Mesendoderm (in vitro differentiated cells): ENCODE data around the gene RCOR2.
"Not testable (repeated sequence)": the region's sequence is repeated elsewhere in the genome, so short reads cannot be mapped to it uniquely, and the experiment has no call there.

ENCODE experiments used
- DNase-seq: peaks from one replicate; pipeline ENCODE4 v3.0.0; 2013
- H2AK5ac ChIP-seq: 2 replicates; pipeline ENCODE4 v1.6.1; 2013; ENCODE audit warnings: low read length, inconsistent platforms
- H2BK120ac ChIP-seq: 2 replicates; pipeline ENCODE4 v1.6.1; 2013; ENCODE audit warnings: low read depth, mild to moderate bottlenecking, low read length, moderate library complexity, mixed read lengths
- H2BK15ac ChIP-seq: replicated peaks from 2 replicates; pipeline ENCODE4 v1.6.1; 2013; ENCODE audit warnings: low read depth, mild to moderate bottlenecking, moderate library complexity
- H2BK5ac ChIP-seq: 2 replicates; pipeline ENCODE4 v1.6.1; 2013; ENCODE audit warnings: low read length, inconsistent platforms
- H3K18ac ChIP-seq: 2 replicates; pipeline ENCODE4 v1.6.1; 2013; ENCODE audit warnings: mild to moderate bottlenecking, low read length, mixed read lengths
- H3K23ac ChIP-seq: one replicate; pipeline ENCODE4 v1.6.1; 2013; ENCODE audit warnings: low read length
- H3K27ac ChIP-seq: 2 replicates; pipeline ENCODE4 v1.5.1; 2013; ENCODE audit warnings: low read depth, mild to moderate bottlenecking, inconsistent platforms, low read length, moderate library complexity
- H3K27me3 ChIP-seq: 2 replicates; pipeline ENCODE4 v1.6.1; 2013; ENCODE audit warnings: low read length, control low read depth, mild to moderate bottlenecking, inconsistent platforms; ENCODE audit not compliant: insufficient read depth, poor library complexity
- H3K36me3 ChIP-seq: 2 replicates; pipeline ENCODE4 v1.6.1; 2013; ENCODE audit warnings: low read length, inconsistent platforms; ENCODE audit not compliant: control insufficient read depth, insufficient read depth
- H3K4ac ChIP-seq: one replicate; pipeline ENCODE4 v1.6.1; 2013; ENCODE audit warnings: low read depth, mild to moderate bottlenecking, low read length, moderate library complexity
- H3K4me1 ChIP-seq: 2 replicates; pipeline ENCODE4 v1.6.1; 2013; ENCODE audit warnings: low read depth, low read length, inconsistent platforms; ENCODE audit not compliant: control insufficient read depth
- H3K4me2 ChIP-seq: 2 replicates; pipeline ENCODE4 v1.6.1; 2013; ENCODE audit warnings: low read length
- H3K4me3 ChIP-seq: 2 replicates; pipeline ENCODE4 v1.5.1; 2013; ENCODE audit warnings: mild to moderate bottlenecking, low read length
- H3K56ac ChIP-seq: one replicate; pipeline ENCODE4 v1.6.1; 2013; ENCODE audit warnings: low read length
- H3K79me1 ChIP-seq: 2 replicates; pipeline ENCODE4 v1.6.1; 2013; ENCODE audit warnings: low read length, inconsistent platforms
- H3K79me2 ChIP-seq: 2 replicates; pipeline ENCODE4 v1.6.1; 2013; ENCODE audit warnings: mild to moderate bottlenecking, low read length; ENCODE audit not compliant: control insufficient read depth, insufficient read depth
- H3K9ac ChIP-seq: 2 replicates; pipeline ENCODE4 v1.6.1; 2013; ENCODE audit warnings: low read length, inconsistent platforms
- H4K5ac ChIP-seq: one replicate; pipeline ENCODE4 v1.6.1; 2013; ENCODE audit warnings: low read length
- H4K8ac ChIP-seq: one replicate; pipeline ENCODE4 v1.6.1; 2013; ENCODE audit warnings: low read depth, mild to moderate bottlenecking, control low read depth, low read length, moderate library complexity
- WGBS: extraction: QIAGEN DNeasy Blood & Tissue Kit; methylation state at CpG from one replicate; pipeline ENCODE4 v1.1.7; 2013; ENCODE audit warnings: low lambda C conversion rate, missing lambda C conversion rate; ENCODE audit not compliant: insufficient coverage; ENCODE audit errors: extremely low coverage; 5-methylcytosine and 5-hydroxymethylcytosine counted together

The RCOR2 gene

DNA sequence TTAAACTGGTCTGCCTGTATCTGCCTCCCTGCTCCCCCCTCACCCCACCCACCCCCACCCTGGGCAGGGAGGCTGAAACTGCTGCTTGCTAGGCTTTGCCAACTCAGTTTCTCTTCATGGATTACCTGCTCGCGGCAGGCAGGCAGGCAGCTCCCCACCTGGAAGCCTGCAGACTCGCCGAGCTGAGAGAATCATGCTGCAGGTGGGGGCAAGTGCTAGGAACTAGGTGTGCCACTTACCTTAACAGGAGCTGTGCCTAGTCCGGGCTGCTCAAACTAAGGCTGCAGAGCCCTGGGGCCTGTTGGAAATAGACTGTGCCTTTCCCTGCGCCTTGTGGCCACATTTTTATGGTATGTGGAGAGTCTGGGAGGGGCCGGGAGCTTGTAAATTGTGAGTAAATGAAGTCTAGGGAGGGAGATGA lies 47.8 kb downstream of the RCOR2 start:
- Histone ChIP-seq H4K8ac (no peak overlapping the region), H3K18ac (no peak overlapping the region), H3K79me1 (peaks cover 42% of the 10 kb centered on the region), H3K23ac (no peak overlapping the region), H3K79me2 (peaks cover 65% of the 10 kb centered on the region), H3K4ac (no peak overlapping the region), H3K27ac (no peak overlapping the region), H3K4me2 (no peak overlapping the region), H2AK5ac (no peak overlapping the region), H4K5ac (no peak overlapping the region), H3K4me1 (peaks cover 21% of the 10 kb centered on the region), H2BK120ac (no peak overlapping the region), H3K4me3 (no peak overlapping the region), H3K36me3 (no peaks in the 10 kb centered on the region), H3K27me3 (no peaks in the 10 kb centered on the region), H2BK15ac (no peak overlapping the region), H3K56ac (no peak overlapping the region), H3K9ac (no peak overlapping the region), H2BK5ac (no peak overlapping the region)
- WGBS, result no CpG with 5 or more reads among the region's 7 CpGs
- DNase-seq, result no peak

DNA sequence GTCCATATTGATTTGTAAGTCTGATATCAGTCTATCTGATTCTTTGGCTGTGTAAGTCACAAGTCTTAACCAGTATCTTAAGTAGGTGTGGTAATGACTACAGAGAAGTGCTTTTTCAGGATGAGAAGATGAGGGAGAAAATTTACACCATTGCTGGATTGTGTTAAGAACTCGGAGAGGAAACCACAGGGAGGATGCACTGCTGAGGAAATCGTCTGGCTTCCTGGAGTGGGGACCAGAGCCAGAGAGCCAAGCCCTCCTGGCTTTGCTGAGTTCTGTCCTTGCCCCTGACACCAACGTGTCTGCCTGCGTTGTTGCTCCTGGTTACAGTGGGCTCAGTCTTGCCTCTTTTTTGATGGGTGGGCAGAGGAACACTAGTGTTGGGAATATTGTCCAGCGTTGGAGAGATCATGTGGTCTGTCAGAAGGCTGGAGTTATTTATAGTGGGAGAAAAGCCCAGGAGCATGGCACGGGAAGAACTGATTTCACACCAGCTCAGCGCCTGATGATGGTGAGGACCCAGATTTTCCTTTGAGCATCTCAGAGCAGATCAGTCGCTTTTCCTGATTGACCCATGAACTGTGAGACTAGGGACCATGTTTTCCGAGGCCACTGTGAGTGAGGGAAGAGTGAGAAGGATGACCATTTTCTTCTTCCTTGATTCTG lies 48.4 kb downstream of the RCOR2 start:
- Histone ChIP-seq H3K36me3 (no peaks in the 10 kb centered on the region), H2AK5ac (no peak overlapping the region), H3K23ac (no peak overlapping the region), H3K18ac (no peak overlapping the region), H3K4ac (no peak overlapping the region), H2BK5ac (no peak overlapping the region), H3K27me3 (no peaks in the 10 kb centered on the region), H3K9ac (no peak overlapping the region), H3K79me1 (peaks cover 38% of the 10 kb centered on the region), H3K4me2 (no peak overlapping the region), H2BK15ac (no peak overlapping the region), H4K5ac (no peak overlapping the region), H3K79me2 (peaks cover 60% of the 10 kb centered on the region), H3K56ac (peak overlapping the region; percentile 22), H3K4me1 (peaks cover 21% of the 10 kb centered on the region), H4K8ac (no peak overlapping the region), H3K27ac (no peak overlapping the region), H2BK120ac (no peak overlapping the region), H3K4me3 (no peak overlapping the region)
- WGBS, result no CpG with 5 or more reads among the region's 9 CpGs
- peak; percentile 55 for DNase-seq

- Histone ChIP-seq H3K4ac (no peak overlapping the region), H3K9ac (no peak overlapping the region), H3K18ac (no peak overlapping the region), H2BK15ac (no peak overlapping the region), H3K79me1 (peaks cover 37% of the 10 kb centered on the region), H2AK5ac (no peak overlapping the region), H3K79me2 (peaks cover 57% of the 10 kb centered on the region), H3K27me3 (no peaks in the 10 kb centered on the region), H2BK120ac (no peak overlapping the region), H3K27ac (no peak overlapping the region), H3K23ac (no peak overlapping the region), H3K36me3 (no peaks in the 10 kb centered on the region), H3K4me3 (no peak overlapping the region), H4K8ac (no peak overlapping the region), H3K4me1 (peaks cover 21% of the 10 kb centered on the region), H3K4me2 (no peak overlapping the region), H3K56ac (no peak overlapping the region), H4K5ac (no peak overlapping the region), H2BK5ac (no peak overlapping the region)
- no peak for DNase-seq
- WGBS, result no CpG with 5 or more reads among the region's 4 CpGs
These were observed 49.5 kb downstream of the RCOR2 start for GRCh38 chr11:63867511-63867910.

DNA sequence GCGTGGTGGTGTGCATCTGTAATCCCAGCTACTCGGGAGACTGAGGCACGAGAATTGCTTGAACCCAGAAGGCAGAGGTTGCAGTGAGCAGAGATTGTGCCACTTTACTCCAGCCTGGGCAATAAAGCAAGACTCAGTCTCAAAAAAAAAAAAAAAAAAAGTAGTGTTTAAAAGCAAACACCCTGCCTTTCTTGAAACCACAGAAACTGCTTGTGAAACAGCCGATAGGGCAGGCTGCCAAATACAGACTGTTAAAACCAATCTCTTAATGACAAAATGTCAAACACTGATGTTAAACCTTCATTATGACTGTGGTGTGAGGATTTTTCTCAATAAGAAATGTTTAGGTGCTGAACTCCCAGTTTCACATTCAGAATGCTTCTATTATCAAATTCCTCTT lies 50.8 kb downstream of the RCOR2 start:
- Histone ChIP-seq H3K4me1 (peaks cover 14% of the 10 kb centered on the region), H2BK120ac (no peak overlapping the region), H4K5ac (no peak overlapping the region), H2BK15ac (no peak overlapping the region), H4K8ac (no peak overlapping the region), H2AK5ac (no peak overlapping the region), H3K4me3 (no peak overlapping the region), H3K79me2 (peaks cover 56% of the 10 kb centered on the region), H3K56ac (no peak overlapping the region), H3K27me3 (no peaks in the 10 kb centered on the region), H3K36me3 (no peaks in the 10 kb centered on the region), H3K18ac (no peak overlapping the region), H3K23ac (no peak overlapping the region), H3K79me1 (peaks cover 35% of the 10 kb centered on the region), H3K27ac (no peak overlapping the region), H3K9ac (no peak overlapping the region), H3K4me2 (no peak overlapping the region), H3K4ac (no peak overlapping the region), H2BK5ac (no peak overlapping the region)
- WGBS, result no CpG with 5 or more reads among the region's 4 CpGs
- DNase-seq, result no peak

DNA sequence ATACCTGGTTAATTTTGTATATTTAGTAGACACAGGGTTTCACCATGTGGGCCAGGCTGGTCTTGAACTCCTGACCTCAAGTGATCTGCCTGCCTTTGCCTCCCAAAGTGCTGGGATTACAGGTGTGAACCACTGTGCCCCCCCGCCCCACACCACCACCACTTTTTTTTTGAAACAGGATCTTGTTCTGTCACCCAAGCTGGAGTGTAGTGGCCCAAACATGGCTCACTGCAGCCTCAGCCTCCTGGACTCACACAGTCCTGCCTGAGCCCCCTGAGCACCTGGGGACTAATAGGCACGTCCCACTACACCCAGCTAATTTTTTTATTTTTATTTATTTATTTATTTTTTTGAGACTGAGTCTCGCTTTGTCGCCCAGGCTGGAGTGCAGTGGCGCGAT lies 53.3 kb downstream of the RCOR2 start:
- not testable (repeated sequence) for H2BK5ac ChIP-seq

GRCh38 chr11:63862923-63863322 lies 54.0 kb downstream of the RCOR2 start:
- no peak overlapping the region for H2BK120ac ChIP-seq
- H3K36me3 ChIP-seq, result no peaks in the 10 kb centered on the region
- no peak overlapping the region for H2BK15ac ChIP-seq
- no peak overlapping the region for H4K8ac ChIP-seq
- H2AK5ac ChIP-seq, result no peak overlapping the region
- H3K79me1 ChIP-seq, result peaks cover 16% of the 10 kb centered on the region
- DNase-seq, result no peak
- no peak overlapping the region for H2BK5ac ChIP-seq
- peaks cover 9% of the 10 kb centered on the region for H3K4me1 ChIP-seq
- H3K27me3 ChIP-seq, result no peaks in the 10 kb centered on the region
- peaks cover 30% of the 10 kb centered on the region for H3K79me2 ChIP-seq
- no peak overlapping the region for H4K5ac ChIP-seq
- no peak overlapping the region for H3K9ac ChIP-seq
- no peak overlapping the region for H3K27ac ChIP-seq
- no peak overlapping the region for H3K23ac ChIP-seq
- WGBS, result no CpG with 5 or more reads among the region's 4 CpGs
- no peak overlapping the region for H3K18ac ChIP-seq
- H3K56ac ChIP-seq, result no peak overlapping the region
- no peak overlapping the region for H3K4me2 ChIP-seq
- H3K4me3 ChIP-seq, result no peak overlapping the region
- H3K4ac ChIP-seq, result no peak overlapping the region

More for the DNA sequence above, 53.3 kb downstream of the RCOR2 start:
- not testable (repeated sequence) for H3K36me3 ChIP-seq, H2BK120ac ChIP-seq, H3K56ac ChIP-seq, H3K4me3 ChIP-seq, H2BK15ac ChIP-seq, H3K23ac ChIP-seq, H3K27me3 ChIP-seq, H3K4ac ChIP-seq, H3K9ac ChIP-seq, H2AK5ac ChIP-seq, H3K18ac ChIP-seq, H4K8ac ChIP-seq, H3K27ac ChIP-seq, H3K4me2 ChIP-seq, H4K5ac ChIP-seq, DNase-seq
- no CpG with 5 or more reads among the region's 6 CpGs for WGBS
- Histone ChIP-seq H3K79me1 (peaks cover 20% of the 10 kb centered on the region), H3K4me1 (peaks cover 11% of the 10 kb centered on the region), H3K79me2 (peaks cover 32% of the 10 kb centered on the region)
